ENCODE results near the gene RPL37A.

DNA sequence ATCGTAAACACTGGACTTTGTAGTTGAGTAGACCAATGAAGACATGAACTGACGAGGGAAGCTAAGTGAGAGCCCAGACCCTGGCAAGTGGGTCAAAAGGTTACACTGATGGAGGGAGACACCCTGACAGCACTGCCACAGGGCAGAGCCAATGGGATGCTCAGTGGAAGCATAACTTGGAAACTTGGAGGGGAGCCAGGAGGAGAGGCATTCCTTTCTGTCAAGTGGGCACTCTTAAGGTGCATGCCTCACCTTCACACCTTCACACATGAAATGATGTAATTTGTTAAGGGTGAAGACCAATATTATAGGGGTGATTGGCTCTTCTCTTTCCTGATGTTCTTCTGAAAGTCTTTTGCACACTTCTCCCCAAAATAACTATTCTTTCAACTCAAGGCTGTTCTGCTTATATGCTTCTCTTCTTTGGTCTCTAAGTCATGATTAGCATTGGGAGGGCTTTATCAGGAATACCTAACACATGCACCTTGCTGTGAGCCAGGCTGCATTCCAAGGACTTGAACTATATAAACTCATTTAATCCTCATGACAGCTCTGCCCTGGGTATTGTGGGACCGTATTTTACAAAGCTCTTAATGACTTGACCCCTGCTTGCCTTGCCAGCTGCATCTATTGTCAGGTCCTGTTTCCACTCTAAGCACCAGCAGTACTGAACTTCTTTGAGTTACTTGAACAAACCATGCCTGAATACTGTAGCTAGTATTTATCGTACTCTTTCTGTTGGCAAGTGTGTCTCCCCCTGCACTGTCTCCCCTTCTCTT lies 19.0 kb downstream of the RPL37A start:
- TF ChIP-seq, protein P1, sequence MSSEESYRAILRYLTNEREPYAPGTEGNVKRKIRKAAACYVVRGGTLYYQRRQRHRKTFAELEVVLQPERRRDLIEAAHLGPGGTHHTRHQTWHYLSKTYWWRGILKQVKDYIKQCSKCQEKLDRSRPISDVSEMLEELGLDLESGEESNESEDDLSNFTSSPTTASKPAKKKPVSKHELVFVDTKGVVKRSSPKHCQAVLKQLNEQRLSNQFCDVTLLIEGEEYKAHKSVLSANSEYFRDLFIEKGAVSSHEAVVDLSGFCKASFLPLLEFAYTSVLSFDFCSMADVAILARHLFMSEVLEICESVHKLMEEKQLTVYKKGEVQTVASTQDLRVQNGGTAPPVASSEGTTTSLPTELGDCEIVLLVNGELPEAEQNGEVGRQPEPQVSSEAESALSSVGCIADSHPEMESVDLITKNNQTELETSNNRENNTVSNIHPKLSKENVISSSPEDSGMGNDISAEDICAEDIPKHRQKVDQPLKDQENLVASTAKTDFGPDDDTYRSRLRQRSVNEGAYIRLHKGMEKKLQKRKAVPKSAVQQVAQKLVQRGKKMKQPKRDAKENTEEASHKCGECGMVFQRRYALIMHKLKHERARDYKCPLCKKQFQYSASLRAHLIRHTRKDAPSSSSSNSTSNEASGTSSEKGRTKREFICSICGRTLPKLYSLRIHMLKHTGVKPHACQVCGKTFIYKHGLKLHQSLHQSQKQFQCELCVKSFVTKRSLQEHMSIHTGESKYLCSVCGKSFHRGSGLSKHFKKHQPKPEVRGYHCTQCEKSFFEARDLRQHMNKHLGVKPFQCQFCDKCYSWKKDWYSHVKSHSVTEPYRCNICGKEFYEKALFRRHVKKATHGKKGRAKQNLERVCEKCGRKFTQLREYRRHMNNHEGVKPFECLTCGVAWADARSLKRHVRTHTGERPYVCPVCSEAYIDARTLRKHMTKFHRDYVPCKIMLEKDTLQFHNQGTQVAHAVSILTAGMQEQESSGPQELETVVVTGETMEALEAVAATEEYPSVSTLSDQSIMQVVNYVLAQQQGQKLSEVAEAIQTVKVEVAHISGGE (CRISPR knock-in tag; IDR thresholded peaks at IDR 0.05): no peak
- no peak for TF ChIP-seq RAD21 (CRISPR knock-in tag; conservative IDR thresholded peaks at IDR 0.05 in 1 of 2, IDR thresholded peaks at IDR 0.05 in 1 of 2)
- TF ChIP-seq, protein P2, sequence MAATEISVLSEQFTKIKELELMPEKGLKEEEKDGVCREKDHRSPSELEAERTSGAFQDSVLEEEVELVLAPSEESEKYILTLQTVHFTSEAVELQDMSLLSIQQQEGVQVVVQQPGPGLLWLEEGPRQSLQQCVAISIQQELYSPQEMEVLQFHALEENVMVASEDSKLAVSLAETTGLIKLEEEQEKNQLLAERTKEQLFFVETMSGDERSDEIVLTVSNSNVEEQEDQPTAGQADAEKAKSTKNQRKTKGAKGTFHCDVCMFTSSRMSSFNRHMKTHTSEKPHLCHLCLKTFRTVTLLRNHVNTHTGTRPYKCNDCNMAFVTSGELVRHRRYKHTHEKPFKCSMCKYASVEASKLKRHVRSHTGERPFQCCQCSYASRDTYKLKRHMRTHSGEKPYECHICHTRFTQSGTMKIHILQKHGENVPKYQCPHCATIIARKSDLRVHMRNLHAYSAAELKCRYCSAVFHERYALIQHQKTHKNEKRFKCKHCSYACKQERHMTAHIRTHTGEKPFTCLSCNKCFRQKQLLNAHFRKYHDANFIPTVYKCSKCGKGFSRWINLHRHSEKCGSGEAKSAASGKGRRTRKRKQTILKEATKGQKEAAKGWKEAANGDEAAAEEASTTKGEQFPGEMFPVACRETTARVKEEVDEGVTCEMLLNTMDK (IDR thresholded peaks at IDR 0.05; ENCODE audit: borderline replicate concordance, insufficient read depth, low read depth, low read length, poor library complexity, severe bottlenecking): no peak
